DMS 273 (cell line): ENCODE measurements around the gene NEURL1B.

Experiments
- DNase-seq: peaks from one replicate; lab custom pipeline; 2025; ENCODE audit not compliant: unreplicated experiment; lab: John Stamatoyannopoulos, UW

NEURL1B gene

DNA sequence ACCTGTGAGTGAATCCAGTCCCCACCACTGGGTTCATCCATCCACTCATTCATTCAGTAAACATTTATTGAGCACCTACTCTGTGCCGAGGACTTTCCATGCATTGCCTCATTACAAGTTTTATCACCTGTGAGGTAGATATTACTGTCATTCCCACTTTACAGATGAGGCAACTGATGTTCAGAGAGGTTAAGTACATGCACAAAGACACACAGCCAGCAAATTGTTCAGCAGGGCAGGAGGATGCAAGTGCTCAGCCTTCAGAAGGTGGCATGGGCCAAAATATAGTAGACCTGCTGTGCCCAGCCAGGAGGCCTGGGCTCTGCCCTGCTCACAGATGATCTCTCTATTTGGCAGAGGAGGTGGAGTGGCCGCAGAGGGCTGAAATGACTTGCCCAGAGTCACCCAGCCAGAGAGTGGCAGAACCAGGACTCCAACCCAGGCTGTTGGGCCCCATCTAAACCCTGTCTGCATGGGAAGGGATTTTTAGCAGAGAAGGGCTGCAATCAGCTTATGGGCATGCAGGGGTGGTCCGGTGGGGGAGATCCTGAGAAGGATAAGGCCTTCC is 7.6 kb upstream of the NEURL1B start:
- DNase-seq = no peak

DNA sequence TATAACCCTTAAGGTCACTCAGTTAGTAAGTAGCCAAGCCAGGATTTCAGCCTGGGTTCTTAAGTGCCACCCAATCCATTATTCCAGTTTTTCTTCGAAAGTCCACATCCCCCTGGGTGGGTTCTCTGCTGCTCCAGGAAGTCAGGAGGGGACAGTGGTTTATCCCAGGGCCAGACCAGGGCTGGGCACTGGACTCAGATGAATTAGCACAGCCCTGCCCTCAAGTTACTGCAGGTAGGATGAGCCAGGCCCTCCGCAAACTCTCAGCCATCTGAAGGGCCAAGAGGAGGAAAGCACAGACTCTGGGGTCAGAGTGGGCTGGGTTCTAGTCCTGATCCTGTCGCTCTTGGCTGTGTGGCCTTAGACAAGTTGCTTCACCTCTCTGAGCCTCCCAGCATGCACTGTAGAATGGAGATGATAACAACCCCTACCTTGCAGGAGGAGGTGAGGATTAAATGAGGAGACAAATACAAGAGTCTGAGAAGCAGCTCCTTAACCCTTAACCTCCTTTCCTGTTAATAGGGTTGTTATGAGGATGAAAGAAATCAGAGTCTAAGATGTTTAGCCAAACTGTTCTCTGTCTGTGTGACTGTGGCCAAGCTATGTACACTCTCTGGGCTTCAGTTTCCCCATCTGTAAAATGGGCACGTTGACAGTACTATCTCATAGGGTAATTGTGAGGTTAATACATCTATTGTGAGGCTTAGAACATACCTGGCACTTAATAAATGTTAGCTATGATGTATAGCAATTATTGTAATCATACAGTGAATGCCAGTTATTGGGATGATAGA is 6.8 kb upstream of the NEURL1B start:
- no peak for DNase-seq

DNA sequence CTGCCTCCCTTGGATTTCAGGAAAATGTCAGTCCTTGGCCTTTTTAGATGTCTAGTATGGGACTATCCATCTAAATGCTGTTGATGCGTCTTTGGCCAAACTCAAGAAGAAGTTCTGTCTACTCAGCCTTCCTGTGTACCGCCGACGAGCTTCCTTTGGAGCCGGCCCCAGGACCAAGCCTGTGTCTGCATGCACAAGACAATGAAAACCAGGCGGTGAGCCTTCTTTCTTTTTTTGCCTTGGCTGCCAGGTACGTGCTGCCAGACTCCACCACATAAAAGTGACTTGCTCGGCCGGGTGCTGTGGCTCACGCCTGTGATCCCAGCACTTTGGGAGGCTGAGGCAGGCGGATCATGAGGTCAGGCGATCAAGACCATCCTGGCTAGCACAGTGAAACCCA is 6.0 kb upstream of the NEURL1B start:
- no peak for DNase-seq

DNA sequence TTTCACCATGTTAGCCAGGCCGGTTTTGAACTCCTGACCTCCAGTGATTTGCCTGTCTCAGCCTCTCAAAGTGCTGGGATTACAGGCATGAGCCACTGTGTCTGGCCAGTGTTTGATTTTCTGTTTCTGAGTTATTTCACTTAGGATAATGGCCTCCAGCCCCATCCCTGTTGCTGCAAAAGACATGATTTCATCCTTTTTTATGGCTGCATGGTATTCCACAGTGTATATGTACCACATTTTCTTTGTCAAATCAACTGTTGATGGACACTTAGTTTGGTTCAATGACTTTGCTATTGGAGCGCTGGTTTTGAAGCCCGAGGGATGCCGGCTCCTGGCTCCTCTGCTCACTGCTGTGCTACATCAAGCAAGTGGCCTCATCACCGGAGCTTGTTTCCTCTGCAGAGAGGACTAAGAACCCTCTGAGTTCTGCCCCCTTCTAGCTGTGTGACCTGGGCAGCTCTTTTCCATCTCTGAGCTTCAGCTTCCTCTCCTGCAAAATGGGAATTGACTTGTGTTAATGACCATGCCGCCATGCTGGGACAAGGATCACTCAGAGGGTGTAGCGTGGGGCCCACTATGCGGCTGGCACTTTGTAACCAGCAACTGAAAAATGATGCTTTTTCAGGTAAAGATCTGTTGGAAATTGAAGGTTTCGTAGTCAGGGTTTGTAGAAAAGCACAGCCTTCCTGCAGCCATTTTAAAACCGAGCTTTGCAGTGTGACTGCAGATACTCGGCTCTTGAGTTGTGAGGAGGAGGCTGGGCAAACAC is 4.6 kb upstream of the NEURL1B start:
- DNase-seq = no peak

DNA sequence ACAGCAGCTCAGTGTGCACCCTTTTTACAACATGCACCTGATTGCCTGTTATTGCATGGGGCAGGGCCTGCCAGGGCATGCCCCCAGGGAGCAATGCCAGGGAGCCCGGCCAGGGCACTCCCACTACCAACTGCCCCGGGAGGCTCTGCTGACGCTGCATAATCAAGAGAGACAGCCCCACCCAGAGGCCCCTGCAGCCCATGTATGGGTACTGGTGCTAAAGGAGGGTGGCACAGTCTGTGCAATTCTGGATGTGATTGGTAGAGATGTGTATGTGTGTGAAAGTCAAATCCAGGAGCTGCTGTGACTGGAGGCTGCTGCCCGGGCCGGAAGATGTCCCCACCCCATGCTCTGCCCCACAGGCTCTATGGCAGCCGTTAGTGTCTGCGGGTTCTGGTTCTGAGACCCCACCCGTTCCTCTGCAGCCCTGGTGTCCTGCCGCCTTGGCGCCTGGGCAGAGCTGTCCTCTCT is 3.9 kb upstream of the NEURL1B start:
- peak; percentile 96 for DNase-seq

DNA sequence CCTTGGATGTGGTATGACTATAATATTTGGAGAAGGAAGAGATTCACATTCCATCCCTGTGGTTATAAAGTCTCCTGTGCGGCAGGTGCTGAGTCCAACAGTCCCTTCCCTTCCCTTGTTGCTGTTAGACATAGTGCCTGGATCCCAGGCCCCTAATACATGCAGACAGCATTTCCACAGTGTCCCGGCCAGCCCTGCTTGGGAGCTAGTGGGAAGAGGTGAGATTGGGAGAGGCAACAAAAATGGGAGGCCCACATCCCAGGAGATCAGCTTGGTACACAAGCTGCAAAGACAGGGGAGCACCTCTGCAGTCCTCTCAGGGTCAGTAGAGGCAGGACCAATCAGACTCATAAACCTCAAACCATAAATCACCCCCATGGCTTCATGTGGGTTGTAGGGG is 3.3 kb upstream of the NEURL1B start:
- DNase-seq = peak; percentile 53

DNA sequence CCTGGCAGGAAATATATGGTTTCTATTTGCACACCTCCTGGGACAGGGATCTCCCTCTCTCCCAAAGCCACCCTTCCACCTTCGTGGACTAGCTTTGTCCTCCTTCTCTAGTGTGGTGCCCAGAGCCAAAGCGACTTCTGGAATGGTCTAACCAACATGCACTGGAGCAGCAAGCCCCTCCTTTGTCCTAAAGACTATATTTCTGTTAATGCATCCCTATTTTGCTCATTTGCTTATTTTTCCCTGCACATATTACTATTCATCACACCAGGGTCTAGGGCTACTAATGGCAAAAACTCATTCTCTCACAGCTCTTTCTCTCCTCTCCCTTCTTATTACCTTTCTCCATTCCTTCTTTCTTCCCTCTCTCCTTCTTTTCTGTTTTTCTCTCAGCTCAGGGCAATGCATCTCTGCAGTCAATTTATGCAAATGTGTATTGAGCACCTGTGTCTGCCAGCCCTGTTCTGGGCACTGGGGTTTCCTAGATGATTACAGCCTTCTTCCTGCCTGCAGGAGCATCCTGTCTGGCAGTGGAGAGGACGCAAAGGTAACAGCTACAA is 2.8 kb upstream of the NEURL1B start:
- no peak for DNase-seq

DNA sequence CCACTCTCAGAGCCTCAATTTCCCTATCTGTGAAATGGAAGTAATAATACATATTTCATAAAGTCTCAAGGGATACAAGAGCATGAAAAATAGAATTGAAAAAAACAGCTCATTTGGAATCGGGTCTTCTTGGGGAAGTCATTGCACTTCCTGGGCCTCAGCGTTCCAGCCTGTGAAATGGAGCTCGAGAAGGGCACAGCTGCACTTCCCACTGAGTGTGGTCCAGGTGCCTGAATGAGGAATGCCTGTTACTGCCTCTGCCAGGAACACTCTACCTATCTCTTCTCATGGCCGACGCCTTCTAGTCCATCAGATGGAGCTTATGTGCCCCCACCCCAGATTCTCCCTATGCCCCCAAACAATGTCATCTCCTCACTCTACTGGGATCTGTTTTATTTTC is 924 bp upstream of the NEURL1B start:
- no peak for DNase-seq

DNA sequence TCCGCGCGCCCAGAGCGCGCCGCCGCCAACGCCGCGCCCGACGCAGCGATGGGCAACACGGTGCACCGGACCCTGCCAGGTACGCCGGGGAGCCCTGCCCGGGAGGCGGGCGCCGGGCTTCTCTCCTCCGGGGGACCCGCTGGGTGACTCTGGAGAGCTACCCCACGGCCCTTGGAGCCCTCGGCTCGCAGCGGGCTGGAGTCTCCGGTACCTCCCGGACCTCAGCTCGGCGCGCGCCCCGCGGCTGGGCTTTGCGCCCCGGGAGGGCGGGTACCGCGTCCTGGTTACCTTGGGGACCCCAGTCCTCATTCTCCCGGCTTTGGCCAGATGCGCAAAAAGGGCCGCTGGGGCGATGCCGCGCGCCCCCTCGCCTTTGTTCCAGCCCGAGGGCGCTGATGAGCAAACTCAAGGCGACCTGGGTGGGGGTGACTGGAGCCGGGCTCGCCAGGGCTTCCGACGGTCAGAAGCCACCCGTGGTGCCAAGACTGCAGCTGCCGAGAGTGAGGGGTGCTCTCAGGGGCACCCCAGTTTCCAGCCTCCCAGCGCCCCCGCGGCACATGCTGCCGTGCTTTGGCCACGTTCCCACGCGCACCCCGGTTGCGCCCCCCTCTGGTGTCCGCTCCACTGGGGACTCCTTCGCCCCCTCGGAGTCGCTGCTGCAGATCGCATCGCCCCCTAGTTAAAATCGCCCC is 442 bp downstream of the NEURL1B start:
- peak; percentile 78 for DNase-seq

DNA sequence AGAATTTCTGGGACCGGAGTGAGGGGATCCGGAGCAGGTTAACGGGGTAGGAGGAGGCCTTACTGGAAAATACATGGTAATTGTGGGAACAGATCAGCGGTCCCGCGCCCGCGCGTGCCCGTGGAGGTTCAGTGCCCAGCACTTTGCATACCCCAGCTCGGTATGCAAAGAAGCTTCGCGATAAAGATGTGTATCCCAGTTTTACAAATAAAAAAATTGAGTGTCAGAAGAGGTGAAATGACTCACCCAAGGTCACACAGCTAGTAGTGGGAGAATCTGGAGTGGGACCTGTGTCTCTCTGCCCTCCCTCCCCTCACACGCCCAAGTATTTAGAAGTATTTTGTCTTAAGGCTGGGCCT is 967 bp downstream of the NEURL1B start:
- DNase-seq = no peak

DNA sequence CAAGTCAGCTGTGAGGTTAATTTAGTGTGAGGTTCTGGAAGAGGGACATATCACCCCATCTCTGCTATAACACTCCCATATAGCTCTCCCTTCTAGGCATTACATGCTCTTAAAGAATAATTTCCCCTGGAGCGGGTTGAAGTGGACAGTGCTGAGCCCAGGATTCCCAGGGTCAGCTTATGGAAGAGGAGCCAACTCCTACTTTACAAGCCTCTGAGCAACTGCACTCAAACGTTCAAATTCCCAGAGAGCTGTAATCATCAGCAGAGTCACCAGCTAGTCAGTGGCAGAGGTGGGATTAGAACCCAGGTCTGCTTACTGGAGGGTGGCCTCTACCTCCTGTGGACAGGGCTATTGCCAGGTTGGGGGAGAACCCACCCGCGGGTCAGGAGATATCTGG is 1.4 kb downstream of the NEURL1B start:
- no peak for DNase-seq

DNA sequence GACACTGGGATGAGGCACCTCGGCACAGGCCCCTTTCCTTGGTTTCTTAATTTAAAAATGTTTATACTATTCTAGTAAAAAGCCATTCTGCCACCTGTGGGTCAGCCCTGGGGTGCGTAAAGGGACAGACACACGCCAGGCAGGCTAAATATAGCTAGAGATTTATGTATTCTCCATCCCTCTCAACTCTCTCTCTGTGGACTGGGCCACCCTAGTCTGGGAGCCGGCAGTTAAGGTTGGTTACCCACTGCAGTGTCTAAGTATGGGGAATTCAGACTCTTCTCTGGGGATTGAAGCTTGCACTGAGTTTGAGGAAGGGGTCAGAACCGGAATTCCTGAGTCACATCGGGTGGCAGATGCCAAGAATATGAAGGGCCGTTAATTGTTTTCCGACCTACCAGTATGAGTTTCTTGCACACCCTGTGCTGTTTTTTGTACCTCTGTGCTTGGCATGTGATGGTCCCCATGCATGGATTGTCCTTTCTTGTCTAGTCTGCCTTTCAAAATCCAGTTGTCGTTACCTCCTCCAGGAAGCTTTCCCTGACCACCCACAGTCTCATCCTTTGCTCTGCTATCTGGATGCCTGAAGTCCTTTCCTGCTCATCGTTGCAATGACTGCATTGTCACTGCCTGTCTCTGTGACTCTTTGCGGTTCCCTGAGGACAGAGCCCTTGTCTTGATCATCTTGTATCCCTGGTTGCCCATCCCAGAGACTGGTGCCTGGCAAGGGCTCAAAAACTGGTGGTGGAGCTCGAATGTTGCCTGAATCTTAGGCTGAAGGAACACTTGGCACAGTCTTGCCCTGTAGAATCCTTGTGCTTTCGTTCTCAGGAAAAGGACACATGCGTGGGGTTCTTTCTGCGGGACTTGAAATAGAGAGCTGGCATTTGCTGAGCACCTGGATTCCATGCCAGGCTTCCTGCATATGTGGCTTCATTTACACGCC is 2.1 kb downstream of the NEURL1B start:
- no peak for DNase-seq

DNA sequence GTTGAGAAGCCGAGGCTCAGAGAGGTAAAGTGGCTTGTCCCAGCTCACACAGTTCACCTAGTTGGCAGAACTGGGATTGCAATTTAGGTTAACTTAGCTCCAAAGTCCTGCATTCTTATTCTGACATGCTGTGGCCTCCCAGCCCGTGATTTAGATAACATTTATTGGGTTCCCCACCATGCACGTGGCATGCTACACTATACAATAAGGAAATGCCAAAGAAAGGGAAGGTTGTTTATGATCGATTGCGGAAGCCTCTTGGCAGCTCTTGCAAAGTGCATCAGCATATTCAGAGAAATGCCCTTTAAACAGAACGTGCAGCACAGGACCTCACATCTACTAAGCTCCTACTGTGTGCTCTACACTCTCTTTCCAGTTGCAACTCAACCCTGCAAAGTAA is 3.2 kb downstream of the NEURL1B start:
- no peak for DNase-seq

DNA sequence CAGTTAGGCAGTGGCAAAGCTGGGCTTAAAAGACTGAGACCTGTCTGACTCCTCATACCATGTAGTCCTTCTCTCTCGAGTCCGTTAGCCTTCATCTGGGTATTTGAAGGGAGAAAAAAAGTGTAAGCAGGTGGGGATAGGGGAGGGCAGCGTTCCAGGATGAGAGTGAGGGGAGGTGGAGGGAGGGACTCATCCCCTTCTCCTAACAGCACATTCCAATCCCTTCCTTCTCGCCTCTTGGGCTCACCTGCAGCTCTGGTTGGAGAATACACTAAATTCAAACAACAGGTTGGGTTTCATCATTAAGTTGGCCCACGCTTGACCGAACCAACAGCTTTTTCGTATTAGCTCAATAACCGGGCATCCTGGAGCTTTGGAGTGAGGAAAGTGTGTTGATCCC is 3.6 kb downstream of the NEURL1B start:
- DNase-seq = no peak

DNA sequence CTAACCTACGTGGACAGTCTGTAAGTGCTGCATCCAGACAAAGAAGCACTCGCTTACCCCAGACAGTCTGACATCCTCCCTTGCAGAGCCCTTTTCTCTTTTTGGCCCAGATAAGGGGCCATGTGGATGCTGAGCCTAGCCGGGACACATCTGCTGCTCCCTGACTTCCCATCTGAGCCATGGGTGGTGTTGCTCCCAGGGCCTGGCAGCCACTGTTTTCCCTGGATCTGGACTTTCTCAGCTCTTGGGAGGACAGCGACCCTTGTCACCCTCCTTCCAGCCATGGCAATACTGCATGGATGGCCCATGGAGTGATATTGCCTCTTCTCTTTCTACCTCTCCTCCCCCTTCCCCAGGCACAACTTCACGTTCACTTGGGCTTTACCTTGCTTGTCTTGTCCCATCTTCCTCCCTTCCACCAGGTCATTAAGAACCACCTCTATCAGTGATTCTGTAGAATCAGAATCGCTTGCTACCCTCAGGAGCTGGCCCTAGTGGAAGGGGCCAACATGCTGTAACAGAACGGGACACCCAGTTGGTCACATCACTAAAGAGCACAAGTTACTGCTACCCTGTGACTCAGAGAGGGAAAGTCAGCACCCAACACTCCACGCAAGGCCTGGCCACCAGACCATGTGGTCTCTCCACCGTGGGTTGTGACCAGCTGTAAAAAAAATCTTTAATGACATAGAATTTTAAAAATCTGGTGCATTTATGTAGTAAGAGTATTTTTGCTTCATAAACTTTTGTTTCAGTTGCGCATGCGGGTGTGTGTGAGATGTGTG is 4.4 kb downstream of the NEURL1B start:
- no peak for DNase-seq

DNA sequence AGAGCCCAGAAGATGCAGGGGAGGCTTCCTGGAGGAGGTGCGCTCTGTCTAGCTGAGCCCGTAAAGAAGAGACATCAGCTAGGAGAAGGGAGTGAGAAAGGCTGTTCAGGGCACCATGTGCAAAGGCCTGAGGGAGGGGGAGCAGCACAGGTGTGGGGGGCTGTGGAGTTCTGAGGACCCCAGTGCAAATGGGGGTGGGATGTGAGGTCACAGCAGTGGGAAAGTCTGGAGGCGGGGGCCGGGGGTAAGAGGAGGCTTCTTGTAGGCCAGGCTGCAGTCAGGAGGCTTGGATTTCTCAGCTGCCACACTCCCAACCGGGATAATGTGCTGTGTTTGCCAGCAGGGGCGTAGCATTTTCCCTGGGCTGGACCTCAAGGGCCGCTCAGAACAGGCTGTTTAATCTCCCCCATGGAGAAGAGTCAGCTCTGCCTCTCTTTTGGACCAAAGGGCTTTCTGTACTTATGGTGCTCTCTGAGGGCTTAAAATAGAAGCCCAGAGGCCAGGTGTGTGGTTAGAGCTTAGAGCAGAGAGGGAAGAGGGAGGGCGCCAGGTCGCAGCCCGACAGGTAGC is 5.7 kb downstream of the NEURL1B start:
- DNase-seq = peak; percentile 62

DNA sequence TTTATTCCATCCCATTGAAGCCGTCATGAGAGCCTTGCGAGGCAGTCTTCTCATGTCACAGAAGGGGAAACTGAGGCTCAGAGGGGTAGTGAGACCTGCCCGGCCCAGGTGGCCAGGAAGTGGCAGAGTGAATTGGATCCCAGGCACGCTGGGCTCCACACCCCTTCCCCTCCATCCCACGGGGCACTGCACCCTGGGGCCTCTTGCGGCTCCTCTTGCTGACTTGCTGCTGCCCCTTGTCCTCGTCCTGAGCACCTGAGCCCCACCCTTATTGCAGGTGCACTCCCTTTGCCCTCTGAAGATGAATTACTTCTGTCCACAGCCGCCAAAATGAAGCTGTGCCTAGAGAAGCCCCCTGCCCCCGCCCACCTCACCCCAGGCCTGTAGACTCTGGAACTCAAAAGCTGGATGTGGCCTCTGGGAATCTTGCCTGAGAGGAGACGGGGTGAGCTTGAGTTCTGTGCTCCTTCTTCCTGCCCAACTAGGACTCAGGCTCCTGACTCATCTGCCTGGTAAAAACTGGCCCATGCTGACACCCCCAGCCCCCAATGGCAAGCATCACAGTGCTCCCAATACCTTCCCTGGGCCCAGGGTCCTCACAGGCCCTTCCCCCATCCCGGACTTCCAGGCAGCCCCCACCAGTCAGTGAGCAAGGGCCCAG is 6.4 kb downstream of the NEURL1B start:
- DNase-seq = no peak

DNA sequence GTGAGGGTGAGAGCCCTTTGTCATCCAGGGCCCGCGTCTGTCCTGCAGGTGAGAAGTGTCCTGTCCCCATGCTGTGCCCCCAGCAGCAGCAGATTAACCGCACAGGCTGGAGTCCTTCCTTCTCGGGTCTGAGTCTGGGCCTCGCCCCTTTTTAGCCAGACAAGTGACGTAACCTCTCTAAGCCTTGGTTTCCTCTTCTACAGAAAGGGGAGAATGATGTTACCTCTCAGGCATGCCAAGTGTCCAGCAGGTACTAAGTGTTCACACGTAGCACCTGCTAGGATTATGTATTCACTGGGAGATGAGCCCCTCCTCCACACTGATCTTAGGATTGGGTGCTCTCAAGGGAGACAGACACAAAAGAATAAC is 6.9 kb downstream of the NEURL1B start:
- DNase-seq = no peak

DNA sequence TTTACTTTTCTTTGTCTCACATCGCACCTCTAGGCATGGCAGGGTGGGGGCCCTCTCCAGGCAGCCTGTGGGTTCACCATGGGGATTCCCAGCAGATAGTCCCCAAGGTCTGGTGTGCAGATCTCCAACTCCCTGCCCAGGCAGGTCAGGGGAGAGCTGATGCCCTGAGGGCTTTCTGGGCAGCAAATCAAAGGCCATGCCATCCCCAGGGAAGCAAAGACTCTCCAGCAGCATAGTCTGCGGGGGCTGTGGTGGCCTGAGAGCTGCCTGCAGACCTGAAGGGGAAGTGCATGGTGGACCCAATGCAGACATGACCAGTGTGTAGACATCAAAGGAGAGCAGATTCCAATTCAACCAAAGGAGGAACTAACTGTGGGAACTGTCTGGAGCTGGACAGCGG is 7.7 kb downstream of the NEURL1B start:
- DNase-seq = no peak
